WTC11 (cell line): ENCODE results near the gene BMP4. TPM values are rescaled to one million over a fixed set of nuclear protein-coding genes. Genes with fewer than 3 reads are reported as not detected.

ENCODE experiments used
- ATAC-seq: fragments of 200-7000 bp; cut with Tn5 transposase; 2 replicates; pipeline ENCODE4 v1.10.0; 2021; ENCODE audit warnings: mild to moderate bottlenecking, moderate library complexity
- CTCF ChIA-PET: fragments of 300-600 bp; sonication (Branson Sonifier 250); formaldehyde crosslinking; loops from one replicate; lab custom pipeline; 2021; ENCODE audit warnings: antibody characterized with exemption; lab: Charles Lee
- POLR2A ChIA-PET: fragments of 350-600 bp; sonication (Branson Sonifier 250); formaldehyde crosslinking; loops from one replicate; lab custom pipeline; 2021; ENCODE audit warnings: antibody characterized with exemption; lab: Charles Lee
- DNase-seq: peaks from one replicate; pipeline ENCODE4 v3.0.0; 2021; ENCODE audit warnings: low spot score
- H3K27ac Mint-ChIP-seq: 2 replicates; pipeline ENCODE4 v1.8.0; 2021; ENCODE audit warnings: mixed read lengths
- H3K27me3 Mint-ChIP-seq: 2 replicates; pipeline ENCODE4 v1.8.0; 2021; ENCODE audit warnings: low read depth, mild to moderate bottlenecking, moderate library complexity, mixed read lengths
- H3K36me3 Mint-ChIP-seq: 2 replicates; pipeline ENCODE4 v1.8.0; 2021; ENCODE audit warnings: mixed read lengths
- H3K4me1 Mint-ChIP-seq: 2 replicates; pipeline ENCODE4 v1.8.0; 2022; ENCODE audit warnings: mixed read lengths
- H3K4me3 Mint-ChIP-seq: 2 replicates; pipeline ENCODE4 v1.8.0; 2021; ENCODE audit warnings: mild to moderate bottlenecking, moderate library complexity, mixed read lengths
- H3K9me3 Mint-ChIP-seq: 2 replicates; pipeline ENCODE4 v1.8.0; 2021; ENCODE audit warnings: mixed read lengths
- AFF4 ChIP-seq: sonication (generic); formaldehyde crosslinking; IDR thresholded peaks from 2 replicates; pipeline ENCODE4 v1.8.1; 2023; ENCODE audit warnings: mild to moderate bottlenecking, missing genetic modification reagents, borderline replicate concordance
- ATF1 ChIP-seq: sonication (generic); formaldehyde crosslinking; IDR thresholded peaks from 2 replicates; pipeline ENCODE4 v1.8.1; 2023; ENCODE audit warnings: mild to moderate bottlenecking, moderate library complexity, missing genetic modification reagents
- CREM ChIP-seq: sonication (generic); formaldehyde crosslinking; IDR thresholded peaks from 2 replicates; pipeline ENCODE4 v1.8.1; 2022; ENCODE audit warnings: mild to moderate bottlenecking, missing genetic modification reagents, moderate library complexity
- CTCF ChIP-seq: fragments of 200-600 bp; IDR thresholded peaks from 2 replicates; pipeline ENCODE4 v1.8.0; 2022; ENCODE audit warnings: antibody characterized with exemption
- ELF4 ChIP-seq: sonication (generic); formaldehyde crosslinking; IDR thresholded peaks from 2 replicates; pipeline ENCODE4 v1.8.1; 2022; ENCODE audit warnings: low read depth, mild to moderate bottlenecking, moderate library complexity, missing genetic modification reagents
- GTF2I ChIP-seq: fragments of 250-450 bp; sonication (Bioruptor Pico); conservative IDR thresholded peaks from 2 replicates; pipeline ENCODE4 v1.4.0; 2021; ENCODE audit warnings: mild to moderate bottlenecking
- NFYB ChIP-seq: sonication (generic); formaldehyde crosslinking; conservative IDR thresholded peaks from 2 replicates; pipeline ENCODE4 v1.8.0; 2022; ENCODE audit warnings: low read depth, missing genetic modification reagents
- PRDM15 ChIP-seq: sonication (generic); formaldehyde crosslinking; IDR thresholded peaks from 2 replicates; pipeline ENCODE4 v1.8.0; 2022; ENCODE audit warnings: missing genetic modification reagents
- RELA ChIP-seq: sonication (generic); formaldehyde crosslinking; IDR thresholded peaks from 2 replicates; pipeline ENCODE4 v1.8.1; 2022; ENCODE audit warnings: missing genetic modification reagents, mild to moderate bottlenecking, borderline replicate concordance
- STAT6 ChIP-seq: sonication (generic); formaldehyde crosslinking; conservative IDR thresholded peaks from 2 replicates; pipeline ENCODE4 v1.8.1; 2023; ENCODE audit warnings: mild to moderate bottlenecking, low read depth, missing genetic modification reagents, moderate library complexity
- ZSCAN18 ChIP-seq: fragments of 250-450 bp; sonication (Bioruptor Pico); IDR thresholded peaks from 2 replicates; pipeline ENCODE4 v2.1.2; 2022; ENCODE audit warnings: mild to moderate bottlenecking, moderate library complexity
- total RNA-seq: library from RNA; stranded (reverse); gene quantifications from 3 replicates; pipeline ENCODE4 v1.2.3, GENCODE V29; 2021

The BMP4 gene
- total RNA-seq, 1 experiment from 2014 or later: 7.8 TPM

GRCh38 chr14:53932966-53933365, 23.7 kb downstream of the BMP4 start (continued):
- TF ChIP-seq ZSCAN18: no peak
- no peak for TF ChIP-seq RELA (CRISPR knock-in tag)
- TF ChIP-seq NFYB (CRISPR knock-in tag): no peak
- TF ChIP-seq STAT6 (CRISPR knock-in tag): no peak
- TF ChIP-seq CTCF: no peak
- TF ChIP-seq CREM (CRISPR knock-in tag): no peak
- TF ChIP-seq GTF2I (CRISPR knock-in tag): no peak
- no peak for TF ChIP-seq PRDM15 (CRISPR knock-in tag)
- no peak for TF ChIP-seq ATF1 (CRISPR knock-in tag)
- TF ChIP-seq AFF4: no peak

GRCh38 chr14:53929871-53930715, 26.5 kb downstream of the BMP4 start:
- TF ChIP-seq CTCF: peak; percentile 70; the same call in 1 of the 2 replicates
- TF ChIP-seq ELF4 (CRISPR knock-in tag): no peak
- no peak overlapping the region for H3K4me3 Mint-ChIP-seq
- H3K36me3 Mint-ChIP-seq: no peaks in the 10 kb centered on the region
- ChIA-PET CTCF (interaction anchor here (0.5 to 4.1 kb wide), 32 partner anchors 8 to 1104 kb away, joined by 3 to 21 read pairs (median 4); partner anchors contain the start of gene BMP4), POLR2A (no interaction called here)
- H3K27ac Mint-ChIP-seq: no peak overlapping the region
- H3K4me1 Mint-ChIP-seq: peaks cover 18% of the 10 kb centered on the region
- H3K9me3 Mint-ChIP-seq: no peaks in the 10 kb centered on the region
- peak; percentile 96 for ATAC-seq
- no peaks in the 10 kb centered on the region for H3K27me3 Mint-ChIP-seq
- DNase-seq: peak; percentile 83
